ENCODE results near the gene RPS27L.
"Not testable (repeated sequence)": the region's sequence is repeated elsewhere in the genome, so short reads cannot be mapped to it uniquely, and the experiment has no call there.

Gene RPS27L

GRCh38 chr15:63098901-63099300 is 58.4 kb downstream of the RPS27L start:
- not testable (repeated sequence) for DNase-seq (ENCODE audit: low read depth in 2 of 2)
